Measurements from ENCODE around the gene TMX3. TPM values are rescaled to one million over a fixed set of nuclear protein-coding genes. Genes with fewer than 3 reads are reported as not detected.

The TMX3 gene
- total RNA-seq, 1 experiment from 2014 or later, result 37.4 TPM

DNA sequence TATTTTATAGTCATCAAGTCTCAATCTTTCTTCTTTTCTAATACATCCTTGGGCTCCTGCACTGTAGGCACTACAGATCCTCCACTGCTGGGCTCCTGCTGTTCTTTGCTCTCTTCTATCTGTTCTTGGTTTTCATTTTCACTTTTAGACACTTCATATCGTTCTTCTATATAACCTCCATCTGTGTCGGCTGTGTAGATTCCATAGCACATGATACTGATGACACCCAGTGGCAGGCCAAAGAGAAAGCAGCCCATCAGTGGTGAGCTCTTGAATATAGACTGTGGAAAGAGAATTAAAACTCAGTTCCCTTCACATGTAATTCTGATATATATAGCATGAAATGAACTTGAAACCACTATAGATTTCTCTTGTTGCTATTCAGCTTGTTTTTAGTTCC is 38.0 kb downstream of the TMX3 start:
- Histone ChIP-seq H3K27me3 (ENCODE audit: control insufficient read depth, insufficient read depth, low read length) (no peaks in the 10 kb centered on the region), H3K27ac (ENCODE audit: low read length) (no peak overlapping the region), H3K4me3 (ENCODE audit: low read depth in 2 of 2, low read length in 2 of 2) (no peak overlapping the region), H3K36me3 (ENCODE audit: control insufficient read depth, insufficient read depth, low read length) (peaks cover 10% of the 10 kb centered on the region; the same call in 1 of the 2 replicates), H3K4me1 (ENCODE audit: control insufficient read depth, insufficient read depth, low read length) (no peaks in the 10 kb centered on the region), H3K9me3 (ENCODE audit: control insufficient read depth, insufficient read depth, low read depth, low read length) (no peaks in the 10 kb centered on the region)
- no TSS peak for BruUV-seq (replicated peaks)
- POLR2A ChIA-PET, result no interaction called here
- ATAC-seq, result no peak
- CTCF ChIA-PET, result no interaction called here
- intact Hi-C loops (cut with micrococcal nuclease; ENCODE audit: unreplicated experiment), result no loop called here
- no peak for DNase-seq (ENCODE audit: low read depth, low spot score)
- in situ Hi-C loops (cut with HindIII; ENCODE audit: low pct_unique_long_range_greater_than_20kb, low sequenced_read_pairs), result no loop called here
- TF ChIP-seq POLR2AphosphoS5 (IDR thresholded peaks at IDR 0.05; ENCODE audit: low read depth, low read length) (no peak), TCF7L2 (IDR thresholded peaks at IDR 0.05; ENCODE audit: low read depth, low read length) (no peak), SIN3A (IDR thresholded peaks at IDR 0.05; ENCODE audit: borderline replicate concordance, insufficient read depth, low read depth, low read length) (no peak)
- TF ChIP-seq, protein P1, sequence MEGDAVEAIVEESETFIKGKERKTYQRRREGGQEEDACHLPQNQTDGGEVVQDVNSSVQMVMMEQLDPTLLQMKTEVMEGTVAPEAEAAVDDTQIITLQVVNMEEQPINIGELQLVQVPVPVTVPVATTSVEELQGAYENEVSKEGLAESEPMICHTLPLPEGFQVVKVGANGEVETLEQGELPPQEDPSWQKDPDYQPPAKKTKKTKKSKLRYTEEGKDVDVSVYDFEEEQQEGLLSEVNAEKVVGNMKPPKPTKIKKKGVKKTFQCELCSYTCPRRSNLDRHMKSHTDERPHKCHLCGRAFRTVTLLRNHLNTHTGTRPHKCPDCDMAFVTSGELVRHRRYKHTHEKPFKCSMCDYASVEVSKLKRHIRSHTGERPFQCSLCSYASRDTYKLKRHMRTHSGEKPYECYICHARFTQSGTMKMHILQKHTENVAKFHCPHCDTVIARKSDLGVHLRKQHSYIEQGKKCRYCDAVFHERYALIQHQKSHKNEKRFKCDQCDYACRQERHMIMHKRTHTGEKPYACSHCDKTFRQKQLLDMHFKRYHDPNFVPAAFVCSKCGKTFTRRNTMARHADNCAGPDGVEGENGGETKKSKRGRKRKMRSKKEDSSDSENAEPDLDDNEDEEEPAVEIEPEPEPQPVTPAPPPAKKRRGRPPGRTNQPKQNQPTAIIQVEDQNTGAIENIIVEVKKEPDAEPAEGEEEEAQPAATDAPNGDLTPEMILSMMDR (IDR thresholded peaks at IDR 0.05), result no peak
- TF ChIP-seq, protein P2, sequence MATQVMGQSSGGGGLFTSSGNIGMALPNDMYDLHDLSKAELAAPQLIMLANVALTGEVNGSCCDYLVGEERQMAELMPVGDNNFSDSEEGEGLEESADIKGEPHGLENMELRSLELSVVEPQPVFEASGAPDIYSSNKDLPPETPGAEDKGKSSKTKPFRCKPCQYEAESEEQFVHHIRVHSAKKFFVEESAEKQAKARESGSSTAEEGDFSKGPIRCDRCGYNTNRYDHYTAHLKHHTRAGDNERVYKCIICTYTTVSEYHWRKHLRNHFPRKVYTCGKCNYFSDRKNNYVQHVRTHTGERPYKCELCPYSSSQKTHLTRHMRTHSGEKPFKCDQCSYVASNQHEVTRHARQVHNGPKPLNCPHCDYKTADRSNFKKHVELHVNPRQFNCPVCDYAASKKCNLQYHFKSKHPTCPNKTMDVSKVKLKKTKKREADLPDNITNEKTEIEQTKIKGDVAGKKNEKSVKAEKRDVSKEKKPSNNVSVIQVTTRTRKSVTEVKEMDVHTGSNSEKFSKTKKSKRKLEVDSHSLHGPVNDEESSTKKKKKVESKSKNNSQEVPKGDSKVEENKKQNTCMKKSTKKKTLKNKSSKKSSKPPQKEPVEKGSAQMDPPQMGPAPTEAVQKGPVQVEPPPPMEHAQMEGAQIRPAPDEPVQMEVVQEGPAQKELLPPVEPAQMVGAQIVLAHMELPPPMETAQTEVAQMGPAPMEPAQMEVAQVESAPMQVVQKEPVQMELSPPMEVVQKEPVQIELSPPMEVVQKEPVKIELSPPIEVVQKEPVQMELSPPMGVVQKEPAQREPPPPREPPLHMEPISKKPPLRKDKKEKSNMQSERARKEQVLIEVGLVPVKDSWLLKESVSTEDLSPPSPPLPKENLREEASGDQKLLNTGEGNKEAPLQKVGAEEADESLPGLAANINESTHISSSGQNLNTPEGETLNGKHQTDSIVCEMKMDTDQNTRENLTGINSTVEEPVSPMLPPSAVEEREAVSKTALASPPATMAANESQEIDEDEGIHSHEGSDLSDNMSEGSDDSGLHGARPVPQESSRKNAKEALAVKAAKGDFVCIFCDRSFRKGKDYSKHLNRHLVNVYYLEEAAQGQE (IDR thresholded peaks at IDR 0.05; ENCODE audit: insufficient read depth in 1 of 2, low read depth in 2 of 2, low read length in 1 of 2), result no peak

DNA sequence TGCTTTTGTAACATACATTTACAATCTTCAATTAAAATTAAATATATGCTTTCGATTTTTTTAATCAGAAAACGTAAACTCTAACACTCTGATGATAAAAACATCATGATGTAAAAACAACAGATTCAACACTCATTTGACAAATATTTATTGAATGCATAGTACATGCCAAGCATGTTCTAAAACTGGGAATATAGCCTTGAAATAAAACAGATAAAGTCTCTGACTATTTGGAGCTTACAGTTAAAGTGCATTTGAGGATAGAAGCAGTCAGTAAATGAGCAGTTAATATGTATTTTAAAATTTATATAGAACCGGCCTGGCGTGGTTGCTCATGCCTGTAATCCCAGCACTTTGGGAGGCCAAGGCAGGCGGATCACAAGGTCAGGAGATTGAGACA is 47.8 kb downstream of the TMX3 start:
- H3K9me3 ChIP-seq (ENCODE audit: control insufficient read depth, insufficient read depth, low read depth, low read length), result no peaks in the 10 kb centered on the region
- ATAC-seq, result no peak
- in situ Hi-C loops (cut with HindIII; ENCODE audit: low pct_unique_long_range_greater_than_20kb, low sequenced_read_pairs), result no loop called here
- no peak for DNase-seq (ENCODE audit: low read depth, low spot score)
- ChIA-PET CTCF (no interaction called here), POLR2A (no interaction called here)
- no peaks in the 10 kb centered on the region for H3K4me1 ChIP-seq (ENCODE audit: control insufficient read depth, insufficient read depth, low read length)
- intact Hi-C loops (cut with micrococcal nuclease; ENCODE audit: unreplicated experiment), result loop anchor here (10.0 kb wide), 2 partner anchors 1152 to 1452 kb away; partner anchors contain the start of gene DSEL
- H3K27ac ChIP-seq (ENCODE audit: low read length), result no peak overlapping the region
- no peaks in the 10 kb centered on the region for H3K36me3 ChIP-seq (ENCODE audit: control insufficient read depth, insufficient read depth, low read length)
- no TSS peak for BruUV-seq (replicated peaks)
- no peak overlapping the region for H3K4me3 ChIP-seq (ENCODE audit: low read depth in 2 of 2, low read length in 2 of 2)
- TF ChIP-seq POLR2AphosphoS5 (IDR thresholded peaks at IDR 0.05; ENCODE audit: low read depth, low read length) (no peak), TCF7L2 (IDR thresholded peaks at IDR 0.05; ENCODE audit: low read depth, low read length) (no peak), SIN3A (IDR thresholded peaks at IDR 0.05; ENCODE audit: borderline replicate concordance, insufficient read depth, low read depth, low read length) (no peak)
- TF ChIP-seq, protein P1 (IDR thresholded peaks at IDR 0.05), result no peak
- TF ChIP-seq, protein P2 (IDR thresholded peaks at IDR 0.05; ENCODE audit: insufficient read depth in 1 of 2, low read depth in 2 of 2, low read length in 1 of 2), result no peak
- no peaks in the 10 kb centered on the region for H3K27me3 ChIP-seq (ENCODE audit: control insufficient read depth, insufficient read depth, low read length)

All from Panc1 (cell line).